OCI-LY3 (cell line): Measurements from ENCODE around the gene RAB37.

Source experiments
- EZH2phosphoT487 ChIP-seq: fragments of 200-600 bp; shearing (Covaris generic); IDR thresholded peaks from 2 replicates; pipeline ENCODE4 v1.6.1; 2018; ENCODE audit warnings: antibody characterized with exemption, mixed run types, low read depth
- TF ChIP-seq, protein P1 (sequence below): fragments of 200-600, 300-600 bp; sonication (generic); IDR thresholded peaks from 2 replicates; pipeline ENCODE4 v1.5.1; 2014; ENCODE audit warnings: antibody characterized with exemption, low read length, low read depth

- TF ChIP-seq, protein P1, sequence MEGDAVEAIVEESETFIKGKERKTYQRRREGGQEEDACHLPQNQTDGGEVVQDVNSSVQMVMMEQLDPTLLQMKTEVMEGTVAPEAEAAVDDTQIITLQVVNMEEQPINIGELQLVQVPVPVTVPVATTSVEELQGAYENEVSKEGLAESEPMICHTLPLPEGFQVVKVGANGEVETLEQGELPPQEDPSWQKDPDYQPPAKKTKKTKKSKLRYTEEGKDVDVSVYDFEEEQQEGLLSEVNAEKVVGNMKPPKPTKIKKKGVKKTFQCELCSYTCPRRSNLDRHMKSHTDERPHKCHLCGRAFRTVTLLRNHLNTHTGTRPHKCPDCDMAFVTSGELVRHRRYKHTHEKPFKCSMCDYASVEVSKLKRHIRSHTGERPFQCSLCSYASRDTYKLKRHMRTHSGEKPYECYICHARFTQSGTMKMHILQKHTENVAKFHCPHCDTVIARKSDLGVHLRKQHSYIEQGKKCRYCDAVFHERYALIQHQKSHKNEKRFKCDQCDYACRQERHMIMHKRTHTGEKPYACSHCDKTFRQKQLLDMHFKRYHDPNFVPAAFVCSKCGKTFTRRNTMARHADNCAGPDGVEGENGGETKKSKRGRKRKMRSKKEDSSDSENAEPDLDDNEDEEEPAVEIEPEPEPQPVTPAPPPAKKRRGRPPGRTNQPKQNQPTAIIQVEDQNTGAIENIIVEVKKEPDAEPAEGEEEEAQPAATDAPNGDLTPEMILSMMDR, result no peak
- TF ChIP-seq EZH2phosphoT487, result no peak
Observed at GRCh38 chr17:74777901-74778515, 41.0 kb downstream of the RAB37 start.
